GM23248 (cell line): Measurements from ENCODE around the gene MMP11. TPM values are rescaled to one million over a fixed set of nuclear protein-coding genes. Genes with fewer than 3 reads are reported as not detected.

Source experiments
- DNase-seq: peaks from one replicate; pipeline ENCODE4 v3.0.0-alpha.2; 2015
- H2AFZ ChIP-seq: fragments of 200-600 bp; sonication (generic); 2 replicates; pipeline ENCODE4 v1.6.1; 2016; ENCODE audit warnings: antibody characterized with exemption
- H3F3A ChIP-seq: fragments of 200-600 bp; sonication (generic); 2 replicates; pipeline ENCODE4 v1.6.1; 2016; ENCODE audit warnings: mild to moderate bottlenecking, antibody characterized with exemption, mixed run types; ENCODE audit not compliant: insufficient read depth
- H3K27ac ChIP-seq: fragments of 200-600 bp; sonication (generic); 2 replicates; pipeline ENCODE4 v1.5.1; 2016; ENCODE audit warnings: mild to moderate bottlenecking
- H3K27me3 ChIP-seq: fragments of 200-600 bp; sonication (generic); replicated peaks from 2 replicates; pipeline ENCODE4 v1.6.1; 2016; ENCODE audit warnings: mild to moderate bottlenecking; ENCODE audit not compliant: insufficient read depth
- H3K36me3 ChIP-seq: fragments of 200-600 bp; sonication (generic); 2 replicates; pipeline ENCODE4 v1.6.1; 2016; ENCODE audit warnings: low read depth, mild to moderate bottlenecking
- H3K4me1 ChIP-seq: fragments of 200-600 bp; sonication (generic); 2 replicates; pipeline ENCODE4 v1.6.1; 2016; ENCODE audit warnings: mild to moderate bottlenecking; ENCODE audit not compliant: insufficient read depth
- H3K4me2 ChIP-seq: fragments of 200-600 bp; sonication (generic); one replicate; pipeline ENCODE4 v1.6.1; 2016; ENCODE audit warnings: mild to moderate bottlenecking; ENCODE audit not compliant: unreplicated experiment
- H3K4me3 ChIP-seq: fragments of 200-600 bp; sonication (generic); 2 replicates; pipeline ENCODE4 v1.5.1; 2016; ENCODE audit warnings: mild to moderate bottlenecking
- H3K79me2 ChIP-seq: fragments of 200-600 bp; sonication (generic); 2 replicates; pipeline ENCODE4 v1.6.1; 2016; ENCODE audit warnings: mild to moderate bottlenecking; ENCODE audit not compliant: insufficient read depth
- H3K9ac ChIP-seq: fragments of 200-600 bp; sonication (generic); 2 replicates; pipeline ENCODE4 v1.6.1; 2016; ENCODE audit warnings: mild to moderate bottlenecking
- H3K9me2 ChIP-seq: fragments of 200-600 bp; sonication (generic); 2 replicates; pipeline ENCODE4 v1.6.1; 2016; ENCODE audit warnings: mixed run types, mild to moderate bottlenecking, moderate library complexity; ENCODE audit not compliant: insufficient read depth
- H3K9me3 ChIP-seq: fragments of 200-600 bp; sonication (generic); one replicate; pipeline ENCODE4 v1.6.1; 2017; ENCODE audit warnings: low read depth
- H4K20me1 ChIP-seq: fragments of 200-600 bp; sonication (generic); 2 replicates; pipeline ENCODE4 v1.6.0; 2016; ENCODE audit not compliant: insufficient read depth
- EZH2 ChIP-seq: fragments of 200-600 bp; sonication (generic); IDR thresholded peaks from 2 replicates; pipeline ENCODE4 v1.6.1; 2018; ENCODE audit warnings: antibody characterized with exemption, mild to moderate bottlenecking; ENCODE audit not compliant: insufficient read depth, poor library complexity, severe bottlenecking
- EZH2phosphoT487 ChIP-seq: fragments of 200-600 bp; sonication (generic); IDR thresholded peaks from 2 replicates; pipeline ENCODE4 v1.6.1; 2018; ENCODE audit warnings: antibody characterized with exemption, moderate library complexity, mild to moderate bottlenecking, low read depth; ENCODE audit not compliant: insufficient read depth
- WGBS, 2 experiments: methylation state at CpG; one replicate each; pipeline ENCODE4 v1.1.6; 2015 to 2017; ENCODE audit warnings: low lambda C conversion rate in 2 of 2, low coverage in 1 of 2; ENCODE audit errors: missing lambda C conversion rate in 2 of 2; 5-methylcytosine and 5-hydroxymethylcytosine counted together
- in situ Hi-C: fragments of 300-500 bp; cut with MboI; formaldehyde crosslinking; loops from 2 replicates; pipeline ENCODE4 v1.15.0; 2020
- polyA plus RNA-seq: library from polyadenylated mRNA; unstranded; fragments of >200 nt; fragmentation: Nextera tagmentation; extraction: Ambion mirVana; gene quantifications from 2 replicates; pipeline ENCODE4 v1.2.1, GENCODE V29; 2016
- total RNA-seq: library from RNA; depleted of rRNA; stranded (reverse); fragments of >200 nt; shearing (Covaris generic); gene quantifications from 2 replicates; pipeline ENCODE4 v1.2.3, GENCODE V29; 2014; rRNA removed

Gene MMP11
- total and polyA plus RNA-seq, 2 experiments from 2014 or later, result 1.3 to 2.9 TPM

- WGBS, 2 experiments, result 83 to 85% methylated on average over 10 to 11 of the region's 11 CpGs
- peaks cover 22% of the 10 kb centered on the region for H3F3A ChIP-seq
- H4K20me1 ChIP-seq, result no peaks in the 10 kb centered on the region
- H3K4me3 ChIP-seq, result no peak overlapping the region
- no peak for TF ChIP-seq EZH2phosphoT487
- TF ChIP-seq EZH2, result no peak
- no peak overlapping the region for H3K4me2 ChIP-seq
- H3K9ac ChIP-seq, result no peak overlapping the region
- in situ Hi-C loops, result no loop called here
- H3K27ac ChIP-seq, result no peak overlapping the region
- H2AFZ ChIP-seq, result no peak overlapping the region
- DNase-seq, result no peak
- no peaks in the 10 kb centered on the region for H3K9me3 ChIP-seq
- no peaks in the 10 kb centered on the region for H3K36me3 ChIP-seq
- H3K27me3 ChIP-seq, result no peaks in the 10 kb centered on the region
- H3K9me2 ChIP-seq, result no peaks in the 10 kb centered on the region
- H3K79me2 ChIP-seq, result peaks cover 20% of the 10 kb centered on the region
- peaks cover 9% of the 10 kb centered on the region for H3K4me1 ChIP-seq
Measured at GRCh38 chr22:23832226-23833016, 59.8 kb downstream of the MMP11 start.

DNA sequence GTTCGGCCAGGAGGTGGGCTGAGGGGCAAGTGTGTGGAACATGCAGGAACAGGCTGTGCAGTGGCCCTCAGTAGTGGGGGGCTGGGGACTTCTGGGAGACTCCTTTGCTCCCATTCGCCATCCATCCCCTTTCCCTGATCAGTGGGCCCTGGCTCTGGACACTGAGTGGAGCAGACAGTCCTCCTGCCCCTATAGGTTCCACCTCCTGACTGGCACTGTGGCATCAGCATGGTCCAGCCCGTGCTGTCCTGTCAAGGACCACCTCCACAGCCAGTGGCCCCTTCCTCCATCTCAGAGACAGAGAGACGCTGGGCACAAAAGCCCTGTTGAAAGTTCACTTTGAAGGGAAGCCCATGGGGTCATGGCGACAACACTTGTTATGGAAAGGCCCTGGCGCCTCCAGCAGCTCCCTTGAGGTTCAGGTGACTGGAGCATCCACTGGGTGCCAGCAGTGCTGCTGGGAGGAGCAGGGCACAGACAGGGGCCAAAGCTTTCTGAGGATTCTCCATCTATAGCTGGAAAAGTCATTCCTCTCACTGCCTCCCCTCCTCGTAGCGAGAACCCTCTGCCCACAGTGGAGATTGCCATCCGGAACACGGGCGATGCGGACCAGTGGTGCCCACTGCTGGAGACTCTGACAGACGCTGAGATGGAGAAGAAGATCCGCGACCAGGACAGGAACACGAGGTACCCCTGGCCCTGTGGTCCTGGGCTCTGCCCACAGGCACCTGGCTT is 60.5 kb downstream of the MMP11 start:
- Histone ChIP-seq H3K79me2 (peaks cover 20% of the 10 kb centered on the region), H3K4me2 (no peak overlapping the region), H3K4me3 (no peak overlapping the region), H3K4me1 (peaks cover 9% of the 10 kb centered on the region), H4K20me1 (no peaks in the 10 kb centered on the region), H3K36me3 (no peaks in the 10 kb centered on the region), H3K27ac (no peak overlapping the region), H3K27me3 (no peaks in the 10 kb centered on the region), H3K9ac (no peak overlapping the region), H3F3A (peaks cover 22% of the 10 kb centered on the region), H3K9me2 (no peaks in the 10 kb centered on the region), H2AFZ (no peak overlapping the region), H3K9me3 (no peaks in the 10 kb centered on the region)
- in situ Hi-C loops, result no loop called here
- TF ChIP-seq EZH2, result no peak
- DNase-seq, result no peak
- 89 to 94% methylated on average over 16 of the region's 16 CpGs for WGBS, 2 experiments

Other genes with a start within 250 kb of the MMP11 start
- not detected in 2 replicates for gene IGLL1, start 192.6 kb upstream of the MMP11 start, total RNA-seq
- not detected in 2 replicates for gene IGLL1, start 192.6 kb upstream of the MMP11 start, polyA plus RNA-seq
- not detected in 2 replicates for gene DRICH1, start 140.5 kb upstream of the MMP11 start, total RNA-seq
- not detected in 2 replicates for gene DRICH1, start 140.5 kb upstream of the MMP11 start, polyA plus RNA-seq
- not detected in 2 replicates for gene RGL4, start 81.8 kb upstream of the MMP11 start, total RNA-seq
- gene RGL4, start 81.8 kb upstream of the MMP11 start, polyA plus RNA-seq, result 0.06 and 0.49 TPM in 2 replicates
- gene ZNF70, start 21.7 kb upstream of the MMP11 start, total RNA-seq, result 2.5 and 3.3 TPM in 2 replicates
- 1.0 and 1.2 TPM in 2 replicates for gene ZNF70, start 21.7 kb upstream of the MMP11 start, polyA plus RNA-seq
- not detected in 2 replicates for gene VPREB3, start 18.4 kb upstream of the MMP11 start, total RNA-seq
- not detected in 2 replicates for gene VPREB3, start 18.4 kb upstream of the MMP11 start, polyA plus RNA-seq
- 0.13 TPM in 1 of 2 replicates, not detected in the other for gene C22orf15, start 9.9 kb upstream of the MMP11 start, total RNA-seq
- 0.41 and 0.54 TPM in 2 replicates for gene C22orf15, start 9.9 kb upstream of the MMP11 start, polyA plus RNA-seq
- 1.6 TPM in 1 of 2 replicates, not detected in the other for gene CHCHD10, start 4.9 kb upstream of the MMP11 start, total RNA-seq
- 20.3 and 22.3 TPM in 2 replicates for gene CHCHD10, start 4.9 kb upstream of the MMP11 start, polyA plus RNA-seq
- gene SMARCB1, start 14.1 kb downstream of the MMP11 start, total RNA-seq, result 34.9 and 63.9 TPM in 2 replicates
- gene SMARCB1, start 14.1 kb downstream of the MMP11 start, polyA plus RNA-seq, result 85.2 and 85.4 TPM in 2 replicates
- gene DERL3, start 66.2 kb downstream of the MMP11 start, total RNA-seq, result 1.2 and 2.3 TPM in 2 replicates
- 0.73 and 0.76 TPM in 2 replicates for gene DERL3, start 66.2 kb downstream of the MMP11 start, polyA plus RNA-seq
- gene SLC2A11, start 85.0 kb downstream of the MMP11 start, total RNA-seq, result 8.5 and 16.6 TPM in 2 replicates
- gene SLC2A11, start 85.0 kb downstream of the MMP11 start, polyA plus RNA-seq, result 5.7 and 6.1 TPM in 2 replicates
- gene MIF, start 121.5 kb downstream of the MMP11 start, total RNA-seq, result 262 and 335 TPM in 2 replicates
- gene MIF, start 121.5 kb downstream of the MMP11 start, polyA plus RNA-seq, result 2,233 and 2,246 TPM in 2 replicates
- gene GSTT2B, start 188.3 kb downstream of the MMP11 start, total RNA-seq, result 5.3 and 8.7 TPM in 2 replicates
- 13.7 and 15.6 TPM in 2 replicates for gene GSTT2B, start 188.3 kb downstream of the MMP11 start, polyA plus RNA-seq
- not detected in 2 replicates for gene DDTL, start 194.0 kb downstream of the MMP11 start, total RNA-seq
- 1.3 and 2.4 TPM in 2 replicates for gene DDTL, start 194.0 kb downstream of the MMP11 start, polyA plus RNA-seq
- 80.8 and 96.1 TPM in 2 replicates for gene DDT, start 201.6 kb downstream of the MMP11 start, total RNA-seq
- gene DDT, start 201.6 kb downstream of the MMP11 start, polyA plus RNA-seq, result 163 and 164 TPM in 2 replicates
- gene GSTT2, start 207.3 kb downstream of the MMP11 start, total RNA-seq, result 0.65 and 2.1 TPM in 2 replicates
- 1.2 and 1.4 TPM in 2 replicates for gene GSTT2, start 207.3 kb downstream of the MMP11 start, polyA plus RNA-seq
- not detected in 2 replicates for gene GSTT4, start 232.6 kb downstream of the MMP11 start, total RNA-seq
- gene GSTT4, start 232.6 kb downstream of the MMP11 start, polyA plus RNA-seq, result not detected in 2 replicates
- 21.5 and 28.7 TPM in 2 replicates for gene CABIN1, start 238.5 kb downstream of the MMP11 start, total RNA-seq
- gene CABIN1, start 238.5 kb downstream of the MMP11 start, polyA plus RNA-seq, result 10.6 and 14.3 TPM in 2 replicates